HG03135 (cell line): ENCODE results near the gene CCDC88C.

Experiments used
- ATAC-seq: cut with Tn5 transposase; IDR thresholded peaks from one replicate; pipeline ENCODE4 v1.9.1; 2021; ENCODE audit warnings: mild to moderate bottlenecking, moderate library complexity; ENCODE audit not compliant: unreplicated experiment

The CCDC88C gene

DNA sequence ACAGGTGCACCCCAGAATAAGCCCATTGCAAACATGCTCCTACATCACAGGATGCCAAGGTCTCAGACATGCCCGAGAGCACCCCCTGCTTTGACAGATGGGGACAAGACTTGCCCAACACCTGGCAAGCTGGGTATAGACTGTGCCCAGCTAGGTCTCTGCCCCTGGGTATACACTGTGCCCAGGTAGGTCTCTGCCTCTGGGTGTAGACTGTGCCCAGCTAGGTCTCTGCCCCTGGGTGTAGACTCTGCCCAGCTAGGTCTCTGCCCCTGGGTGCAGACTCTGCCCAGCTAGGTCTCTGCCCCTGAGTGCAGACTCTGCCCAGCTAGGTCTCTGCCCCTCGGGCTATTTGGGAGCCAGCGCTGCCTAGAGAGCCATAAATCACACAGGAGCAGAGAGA lies 85.9 kb downstream of the CCDC88C start:
- ATAC-seq: no peak

DNA sequence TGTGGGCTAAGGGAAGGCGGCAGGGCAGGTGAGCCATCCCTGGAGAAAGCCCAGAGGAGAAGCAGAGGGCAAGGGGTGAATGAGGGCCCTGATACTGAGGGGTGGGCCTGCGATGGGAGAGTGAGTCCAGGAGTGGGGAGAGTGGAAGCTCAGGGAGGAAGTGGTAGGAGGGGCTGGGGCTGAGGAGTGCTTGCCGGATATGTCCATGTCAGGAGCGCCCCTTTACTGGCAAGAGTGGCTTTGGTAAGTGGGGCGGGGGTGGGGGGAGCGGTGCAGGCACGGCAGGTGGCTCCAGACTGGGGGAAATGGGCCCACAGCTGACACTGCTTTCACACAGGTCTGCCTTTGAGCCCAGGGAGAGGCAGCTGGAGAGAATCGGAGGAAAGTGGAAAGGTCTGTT lies 86.8 kb downstream of the CCDC88C start:
- no peak for ATAC-seq

DNA sequence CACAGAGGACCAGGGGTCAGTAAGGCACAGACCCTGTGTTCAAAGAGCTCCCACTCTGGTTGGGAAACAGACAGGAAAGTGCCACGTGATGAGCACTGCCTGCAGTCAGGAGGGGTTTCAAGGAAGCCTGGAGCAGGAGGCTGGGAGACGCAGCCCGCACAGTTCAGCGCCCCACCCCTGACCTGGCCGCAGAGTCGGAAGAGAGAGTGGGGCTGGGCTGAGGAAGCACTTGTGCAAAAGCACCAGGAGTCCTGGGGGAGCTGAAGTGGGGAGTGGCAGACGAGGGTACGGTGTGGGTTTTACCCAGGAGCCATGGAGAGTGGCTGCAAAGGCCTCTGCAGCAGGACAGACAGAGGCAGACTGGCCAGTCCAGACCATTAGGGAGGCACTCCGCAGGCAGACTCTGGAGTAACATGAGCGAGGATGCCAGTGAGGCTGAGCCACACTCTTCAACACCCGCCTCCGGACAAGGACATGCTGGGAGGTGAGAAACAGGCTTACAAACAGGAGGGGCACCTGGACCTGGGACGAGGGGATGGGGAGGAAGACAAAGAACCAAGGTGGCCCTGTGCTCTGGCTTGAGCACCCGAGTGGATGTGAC lies 87.4 kb downstream of the CCDC88C start:
- no peak for ATAC-seq

DNA sequence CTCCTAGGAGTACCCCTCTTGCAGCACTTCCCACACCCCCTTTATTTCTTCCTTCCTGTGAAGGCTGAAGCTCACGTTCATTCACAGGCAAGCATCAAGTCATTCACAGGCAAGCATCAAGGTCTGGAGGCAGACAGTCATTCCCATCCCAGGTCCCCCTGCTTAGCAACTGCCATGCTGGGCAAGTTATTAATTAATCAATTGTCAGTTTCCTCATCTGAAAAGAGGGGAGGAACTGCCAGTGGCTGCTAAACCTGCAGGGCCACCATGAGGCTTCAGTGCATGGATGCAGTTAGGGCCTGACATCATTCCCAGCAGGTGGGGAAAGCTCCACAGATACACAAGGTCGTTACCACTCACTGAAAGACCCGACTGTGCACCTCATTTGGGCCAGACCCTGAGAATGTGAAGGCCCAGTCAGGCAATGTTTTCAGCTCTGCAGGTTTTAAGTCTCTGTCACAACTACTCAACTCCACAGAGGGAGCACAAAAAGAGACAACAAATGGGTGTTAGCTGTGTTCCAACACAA lies 88.1 kb downstream of the CCDC88C start:
- no peak for ATAC-seq

DNA sequence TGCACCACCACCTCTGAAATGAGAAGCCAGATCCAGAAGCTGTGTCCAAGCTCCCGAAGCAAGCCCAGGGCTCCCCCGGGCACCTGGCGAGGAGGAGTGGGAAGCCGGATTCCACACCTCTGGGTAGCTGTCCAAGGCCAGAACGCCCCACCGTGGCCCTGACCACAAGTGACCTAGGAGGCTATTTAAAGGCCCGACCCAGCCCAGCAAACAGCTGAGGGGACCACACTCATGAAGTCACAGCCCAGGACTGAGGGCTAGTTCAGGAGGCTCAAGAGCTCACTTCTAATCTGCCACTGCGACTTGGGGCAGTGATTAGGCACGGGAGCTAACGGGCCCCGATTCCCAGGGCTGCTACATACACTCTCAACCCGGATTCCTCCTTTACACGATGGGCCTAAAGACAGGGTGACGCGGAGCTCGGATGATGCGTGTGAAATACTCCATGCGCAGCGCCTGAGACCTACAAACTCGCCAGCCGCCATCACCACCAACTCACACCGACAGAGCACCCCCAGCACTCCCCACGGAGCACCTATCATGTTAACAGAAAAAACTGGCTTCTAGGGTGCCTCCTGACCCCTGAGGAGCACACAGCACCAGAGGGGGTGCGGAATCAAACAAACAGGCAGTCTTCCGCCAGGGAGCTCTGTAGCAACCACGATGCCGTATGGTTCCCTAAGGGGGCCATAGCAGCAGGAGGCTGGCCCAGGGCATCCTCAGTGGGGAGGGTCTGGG lies 89.1 kb downstream of the CCDC88C start:
- no peak for ATAC-seq

DNA sequence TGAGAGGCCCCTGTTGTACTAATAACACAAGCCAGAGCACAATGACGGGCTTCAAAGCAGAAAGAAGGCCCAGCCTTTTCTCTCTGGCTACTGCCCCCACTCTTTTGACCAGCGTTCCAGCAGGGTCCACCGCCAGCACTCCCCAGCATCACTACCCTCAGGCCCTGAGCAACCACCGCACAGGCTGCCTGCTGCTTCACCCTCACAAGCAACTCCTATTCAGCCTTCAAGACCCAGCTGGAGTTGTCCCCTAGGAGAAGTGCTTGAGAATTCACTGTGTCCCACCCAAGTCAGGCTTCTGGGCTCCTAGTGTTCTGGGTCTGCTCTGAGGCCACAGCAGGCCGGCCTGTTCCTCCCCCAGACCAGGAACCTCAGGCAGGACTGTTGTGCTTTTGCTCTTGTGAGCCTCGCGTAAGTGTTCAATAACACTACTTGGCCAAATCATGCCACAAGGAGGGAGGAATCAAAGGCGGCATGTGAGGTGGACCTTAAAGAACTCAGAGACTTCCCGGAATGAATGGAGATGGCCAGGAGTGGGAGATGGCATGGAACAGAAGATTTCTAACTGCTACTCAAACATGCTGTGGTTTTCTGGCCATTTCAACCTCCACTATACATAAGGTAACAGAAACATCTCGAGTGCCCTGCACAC lies 89.8 kb downstream of the CCDC88C start:
- no peak for ATAC-seq

DNA sequence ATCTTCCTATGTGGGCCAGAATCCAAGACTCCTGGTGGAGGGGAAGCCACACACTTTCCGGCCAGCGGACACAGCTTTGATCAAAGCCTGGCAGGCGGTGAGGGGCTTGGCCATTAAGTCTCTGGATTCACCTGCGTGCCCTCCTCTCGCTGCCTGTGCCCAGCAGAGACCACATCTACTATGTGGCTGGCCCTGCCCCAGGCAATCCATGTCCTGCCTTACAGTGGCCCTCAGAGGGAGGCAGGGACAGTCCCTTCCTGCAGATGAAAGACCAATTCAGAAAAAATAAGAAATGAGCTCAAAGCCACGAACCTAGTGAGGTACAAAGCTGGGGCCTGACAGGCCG lies 90.4 kb downstream of the CCDC88C start:
- no peak for ATAC-seq

DNA sequence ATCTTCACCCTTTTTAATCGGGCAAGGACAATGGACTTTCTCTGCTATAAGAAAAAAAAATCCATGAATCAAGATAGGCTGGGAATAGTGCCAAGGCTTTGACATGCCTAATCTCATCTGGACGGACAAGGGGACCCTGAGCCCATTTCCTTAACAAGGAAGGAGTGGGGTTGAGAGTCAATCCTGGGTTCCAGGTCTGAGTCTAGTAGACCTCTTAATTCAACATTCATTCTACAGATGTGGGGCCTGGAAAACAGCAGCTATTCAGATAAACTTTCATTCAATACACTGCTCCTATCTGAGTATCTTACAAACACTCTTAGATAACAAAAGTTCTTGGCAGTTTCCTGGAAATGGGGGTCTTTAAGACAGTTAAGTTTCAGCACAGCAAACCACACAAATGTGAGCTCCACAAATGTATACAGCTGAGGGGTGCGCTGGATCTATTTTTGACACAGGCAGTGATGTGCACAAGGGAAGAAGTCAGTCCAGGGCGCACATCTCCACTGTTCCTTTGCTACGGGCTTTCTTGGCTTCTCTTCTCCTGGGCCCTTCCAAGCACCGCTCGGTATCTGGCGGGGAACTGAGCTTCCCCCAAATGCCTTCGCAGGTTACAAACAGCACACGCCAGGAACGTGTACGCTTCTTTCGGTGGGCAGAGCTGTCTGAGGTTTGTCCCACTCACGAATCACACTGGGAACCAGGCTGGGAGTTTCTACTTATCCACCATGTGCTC lies 90.9 kb downstream of the CCDC88C start:
- ATAC-seq: no peak

DNA sequence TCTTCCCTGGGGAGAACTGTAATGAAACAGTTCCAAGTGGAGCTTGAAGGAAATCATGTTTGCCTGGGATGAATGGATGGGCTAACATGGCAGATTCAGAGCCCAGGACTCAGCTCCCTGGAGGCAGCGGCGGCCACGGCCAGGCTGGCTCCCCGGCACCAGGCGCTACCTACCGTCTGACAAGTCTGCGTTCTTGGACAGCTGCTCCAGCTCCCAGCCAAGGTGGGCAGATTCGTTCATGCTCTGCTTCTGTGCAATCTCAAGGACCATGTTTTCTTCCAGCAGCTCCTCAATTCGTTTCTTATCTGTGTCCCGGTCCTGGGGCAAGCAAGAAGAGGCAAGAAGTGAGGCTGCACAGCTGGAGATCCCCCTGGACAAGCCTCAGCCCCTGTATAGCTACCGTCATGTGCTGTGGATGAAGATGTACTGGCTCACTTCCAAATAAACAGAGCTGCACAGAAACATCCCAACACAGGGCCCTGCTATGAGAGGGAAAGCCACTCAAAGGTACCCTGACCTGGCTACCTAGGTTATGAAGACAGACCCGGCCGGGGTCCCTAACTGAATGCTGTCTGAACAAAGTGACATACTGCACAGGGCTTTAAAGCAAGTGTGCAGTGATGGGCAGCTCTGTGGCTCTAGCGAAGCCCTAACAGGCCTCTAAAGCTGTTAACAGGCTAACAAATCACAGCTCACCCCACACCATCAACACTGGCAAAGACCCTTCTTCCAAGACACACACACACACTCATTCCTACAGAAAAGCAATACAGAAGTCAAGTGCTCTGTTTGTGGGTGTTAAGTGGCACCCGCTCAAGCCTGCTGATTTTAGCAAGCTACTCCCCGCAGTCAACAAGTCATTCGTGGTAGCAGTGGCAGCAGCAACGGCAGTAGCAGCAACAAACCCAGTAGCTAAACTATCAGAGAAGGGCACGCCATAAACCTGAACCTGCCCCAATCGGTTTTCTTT lies 92.7 kb downstream of the CCDC88C start:
- no peak for ATAC-seq

DNA sequence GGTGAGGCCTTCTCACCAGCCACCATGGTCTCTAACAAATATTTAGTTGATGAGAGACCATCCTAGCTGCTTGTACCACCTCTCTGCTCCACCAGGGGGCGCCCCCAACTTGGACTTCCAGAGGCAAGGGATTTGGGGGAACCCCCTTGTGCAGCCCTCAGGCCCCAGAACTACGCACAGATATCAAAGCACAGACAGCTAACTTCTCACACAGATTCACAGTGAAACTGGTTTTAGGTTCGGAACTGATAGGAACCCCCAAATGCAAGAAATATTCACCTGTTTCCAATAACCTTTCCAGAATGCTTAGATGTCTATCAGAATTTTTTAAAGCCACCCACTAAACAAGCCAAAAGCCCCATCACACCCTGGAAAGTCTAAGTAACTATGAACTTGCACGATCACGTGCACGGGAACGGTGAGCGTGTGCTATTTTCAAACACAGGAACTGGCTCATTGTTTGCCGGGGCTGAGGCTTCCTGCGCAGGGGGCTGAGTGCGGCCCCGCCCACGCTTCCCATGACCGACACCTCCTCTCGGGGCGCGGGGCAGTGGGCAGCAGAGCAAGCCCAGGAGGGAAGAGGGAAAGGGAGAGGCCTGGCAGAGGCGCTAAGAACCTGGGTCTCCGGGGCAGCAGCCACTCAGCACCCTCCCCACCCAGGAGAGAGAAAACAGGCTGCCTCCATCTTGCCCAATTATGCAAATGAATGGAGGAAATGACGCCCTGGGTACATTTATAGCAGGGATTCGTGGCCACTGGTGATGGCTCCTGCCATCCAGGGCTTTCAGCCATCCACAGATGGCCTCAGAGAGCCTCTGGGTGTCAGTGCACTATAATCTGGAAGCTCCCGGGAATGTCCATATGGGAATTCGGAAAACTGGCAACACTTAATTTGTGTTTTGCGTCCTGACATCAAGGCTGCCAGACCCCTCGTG lies 93.7 kb downstream of the CCDC88C start:
- peak; percentile 61 for ATAC-seq

DNA sequence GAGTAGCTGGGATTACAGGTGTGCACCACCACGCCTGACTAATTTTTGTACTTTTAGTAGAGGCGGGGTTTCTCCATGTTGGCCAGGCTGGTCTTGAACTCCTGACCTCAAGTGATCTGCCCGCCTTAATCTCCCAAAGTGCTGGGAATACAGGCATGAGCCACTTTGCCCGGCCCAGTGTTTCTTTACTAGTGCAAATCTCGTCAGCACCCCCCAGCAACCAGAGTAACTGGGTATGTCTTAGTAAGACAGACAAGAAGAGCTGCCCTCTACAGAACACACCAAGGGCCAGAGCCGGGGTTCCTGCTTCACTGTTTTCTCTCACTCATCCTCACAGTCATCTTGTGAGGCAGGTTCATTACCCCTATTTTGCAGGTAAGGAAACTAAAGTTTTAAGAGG lies 94.6 kb downstream of the CCDC88C start:
- ATAC-seq: no peak

DNA sequence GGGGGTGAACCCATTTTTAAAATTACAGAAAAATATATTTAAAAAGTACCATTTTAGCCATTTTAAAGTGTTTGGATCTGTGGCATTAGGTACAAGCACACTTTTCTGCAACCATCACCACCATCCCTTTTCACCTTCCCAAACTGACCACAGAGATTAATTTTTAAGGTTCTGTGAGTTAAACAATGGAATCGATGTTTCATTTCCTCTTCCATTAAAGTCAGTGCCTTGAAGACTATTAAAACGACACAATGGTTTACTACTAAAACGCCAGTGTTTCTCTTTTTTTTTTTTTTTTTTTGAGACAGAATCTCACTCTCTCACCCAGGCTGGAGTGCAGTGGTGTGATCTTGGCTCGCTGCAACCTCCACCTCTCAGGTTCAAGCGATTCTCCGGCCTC lies 95.0 kb downstream of the CCDC88C start:
- no peak for ATAC-seq

DNA sequence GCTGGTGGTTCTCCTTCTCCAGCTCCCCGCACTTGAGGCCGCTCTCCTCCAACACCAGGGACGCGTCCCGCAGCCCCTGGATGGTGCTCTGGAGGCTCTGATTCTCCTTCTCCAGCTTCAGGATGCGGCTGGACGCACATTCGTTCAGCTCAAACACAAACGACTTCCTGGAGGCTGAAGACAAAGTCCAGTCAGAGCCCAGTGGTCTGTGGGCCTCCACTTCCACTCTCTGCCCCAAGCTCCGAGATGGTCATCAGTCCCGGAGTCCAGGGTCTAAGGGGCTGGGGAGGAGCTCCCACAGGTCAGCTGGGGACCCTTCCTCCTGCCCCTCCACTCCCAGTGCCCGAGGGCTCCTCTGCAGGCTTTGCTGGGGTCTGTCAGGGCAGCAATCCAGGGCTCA lies 96.5 kb downstream of the CCDC88C start:
- no peak for ATAC-seq

DNA sequence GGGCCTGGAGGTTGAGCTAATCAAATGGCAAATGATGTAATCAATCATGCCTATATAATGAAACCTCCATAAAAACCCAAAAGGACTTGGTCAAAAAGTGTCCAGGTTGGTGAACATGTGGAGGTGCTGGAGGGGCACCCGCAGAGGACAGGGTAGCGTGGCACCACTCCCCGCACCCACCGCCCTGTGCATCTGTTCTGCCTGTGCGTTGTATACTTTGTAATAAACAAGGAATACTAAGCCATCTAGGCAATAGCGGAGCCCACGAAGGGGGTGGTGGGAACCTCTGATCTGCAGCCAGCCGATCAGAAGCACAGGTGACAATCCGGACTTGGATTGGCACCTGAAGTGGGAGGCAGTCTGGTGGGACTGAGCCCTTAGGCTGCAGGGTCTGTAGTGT lies 97.4 kb downstream of the CCDC88C start:
- ATAC-seq: no peak

DNA sequence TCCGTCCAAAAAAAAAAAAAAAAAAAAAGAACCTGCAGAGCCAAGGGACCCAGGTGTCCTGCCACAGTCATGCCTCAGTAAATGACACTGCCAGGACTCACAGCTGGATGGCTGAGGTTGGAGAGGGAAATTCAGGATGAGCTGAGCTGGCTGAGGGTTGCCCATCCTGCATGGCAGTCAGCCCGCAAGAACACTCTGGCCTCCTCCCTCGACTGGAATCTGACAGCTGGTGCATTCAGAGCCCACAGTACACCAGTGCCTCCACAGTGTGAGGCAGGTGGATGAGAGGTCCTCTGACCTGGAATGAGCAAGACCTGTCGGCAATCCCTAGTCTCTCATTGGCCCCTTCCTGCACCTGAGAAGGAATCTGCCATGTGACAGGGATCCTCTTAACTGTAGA lies 98.7 kb downstream of the CCDC88C start:
- ATAC-seq: no peak

DNA sequence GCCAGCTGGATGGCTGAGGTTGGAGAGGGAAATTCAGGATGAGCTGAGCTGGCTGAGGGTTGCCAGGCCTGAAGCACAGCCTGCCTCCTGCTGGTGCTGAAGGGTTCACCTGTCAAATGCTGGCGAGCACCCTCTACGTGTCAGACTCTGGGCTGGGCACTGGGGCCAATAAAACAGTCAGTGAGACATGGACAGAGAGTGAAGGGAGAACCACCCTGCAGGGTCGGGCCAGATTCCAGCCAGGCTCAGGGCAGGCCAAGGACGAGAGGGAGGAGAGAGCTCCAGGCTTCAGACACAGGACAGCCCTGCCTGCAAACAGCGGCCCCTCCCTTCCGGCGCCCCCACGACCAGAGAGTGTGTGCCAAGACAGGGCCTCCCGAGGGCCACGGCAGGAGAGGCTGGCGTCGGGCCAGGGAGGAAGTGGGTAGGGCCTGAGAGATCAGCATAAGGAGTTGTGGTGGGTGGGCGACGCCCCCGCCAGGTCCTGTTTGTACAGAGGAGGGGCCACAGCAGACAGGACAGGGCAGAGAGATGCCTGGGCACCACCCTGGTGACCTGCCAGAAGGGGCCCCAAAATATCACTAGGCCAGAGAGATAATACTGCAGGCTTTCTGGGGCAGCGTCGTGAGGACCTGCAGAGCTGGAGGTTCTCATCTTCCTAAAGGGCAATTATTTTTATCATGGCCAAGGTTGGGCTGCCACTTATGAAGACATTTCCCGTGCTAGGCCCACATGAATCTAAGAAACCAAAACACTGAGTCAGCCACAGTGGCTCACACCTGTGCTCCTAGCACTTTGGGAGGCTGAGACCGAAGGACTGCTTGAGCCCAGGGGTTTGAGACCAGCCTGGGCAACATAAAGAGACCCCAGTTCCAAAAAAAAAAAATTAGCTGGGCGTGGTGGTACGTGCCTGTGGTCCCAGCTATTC lies 100.0 kb downstream of the CCDC88C start:
- no peak for ATAC-seq

DNA sequence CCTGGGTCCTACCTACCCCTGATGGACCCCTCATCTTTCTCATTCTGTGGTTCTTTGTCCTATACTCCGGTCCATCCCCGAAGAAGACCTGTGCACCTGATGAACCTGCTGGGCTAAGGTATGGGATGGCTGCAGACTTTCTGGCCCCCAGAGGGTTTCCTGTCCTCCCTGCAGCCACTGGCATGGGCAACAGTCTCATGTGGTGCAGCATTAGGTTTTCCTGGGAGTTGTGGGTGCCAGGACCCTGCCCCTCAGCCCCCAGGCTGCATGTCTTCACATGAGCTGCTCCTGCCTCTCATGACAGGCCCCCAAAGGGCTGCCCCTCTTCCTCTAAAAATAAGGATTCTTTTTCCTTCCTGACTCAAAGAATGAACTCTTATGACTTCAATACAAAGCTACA lies 100.9 kb downstream of the CCDC88C start:
- ATAC-seq: no peak

DNA sequence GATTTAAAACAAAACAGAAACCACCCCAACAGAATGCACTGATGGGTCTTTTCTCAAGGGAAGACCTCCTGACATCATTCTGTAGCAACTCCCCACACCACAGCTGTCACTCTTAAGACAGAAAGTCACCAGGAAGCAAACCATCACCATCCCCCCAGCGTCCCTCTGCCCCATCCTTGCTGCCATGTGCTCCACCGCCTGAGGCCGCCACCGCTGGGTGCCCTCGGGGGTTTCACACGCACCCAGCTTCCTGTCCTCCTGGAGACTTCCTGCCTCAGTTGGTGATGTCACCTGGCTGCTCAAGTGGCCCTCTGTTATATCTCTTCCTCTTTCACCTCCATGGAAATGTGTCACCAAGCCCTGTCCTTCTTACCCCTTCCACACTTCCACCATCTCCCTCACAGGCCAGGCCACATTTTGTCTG lies 101.8 kb downstream of the CCDC88C start:
- ATAC-seq: peak; percentile 81
